Mesendoderm (in vitro differentiated cells): ENCODE results near the gene OPRD1.
"Not testable (repeated sequence)": the region's sequence is repeated elsewhere in the genome, so short reads cannot be mapped to it uniquely, and the experiment has no call there.

ENCODE experiments used
- DNase-seq: peaks from one replicate; pipeline ENCODE4 v3.0.0; 2013
- H2AK5ac ChIP-seq: 2 replicates; pipeline ENCODE4 v1.6.1; 2013; ENCODE audit warnings: low read length, inconsistent platforms
- H2BK120ac ChIP-seq: 2 replicates; pipeline ENCODE4 v1.6.1; 2013; ENCODE audit warnings: low read depth, mild to moderate bottlenecking, low read length, moderate library complexity, mixed read lengths
- H2BK15ac ChIP-seq: replicated peaks from 2 replicates; pipeline ENCODE4 v1.6.1; 2013; ENCODE audit warnings: low read depth, mild to moderate bottlenecking, moderate library complexity
- H2BK5ac ChIP-seq: 2 replicates; pipeline ENCODE4 v1.6.1; 2013; ENCODE audit warnings: low read length, inconsistent platforms
- H3K18ac ChIP-seq: 2 replicates; pipeline ENCODE4 v1.6.1; 2013; ENCODE audit warnings: mild to moderate bottlenecking, low read length, mixed read lengths
- H3K23ac ChIP-seq: one replicate; pipeline ENCODE4 v1.6.1; 2013; ENCODE audit warnings: low read length
- H3K27ac ChIP-seq: 2 replicates; pipeline ENCODE4 v1.5.1; 2013; ENCODE audit warnings: low read depth, mild to moderate bottlenecking, inconsistent platforms, low read length, moderate library complexity
- H3K27me3 ChIP-seq: 2 replicates; pipeline ENCODE4 v1.6.1; 2013; ENCODE audit warnings: low read length, control low read depth, mild to moderate bottlenecking, inconsistent platforms; ENCODE audit not compliant: insufficient read depth, poor library complexity
- H3K36me3 ChIP-seq: 2 replicates; pipeline ENCODE4 v1.6.1; 2013; ENCODE audit warnings: low read length, inconsistent platforms; ENCODE audit not compliant: control insufficient read depth, insufficient read depth
- H3K4ac ChIP-seq: one replicate; pipeline ENCODE4 v1.6.1; 2013; ENCODE audit warnings: low read depth, mild to moderate bottlenecking, low read length, moderate library complexity
- H3K4me1 ChIP-seq: 2 replicates; pipeline ENCODE4 v1.6.1; 2013; ENCODE audit warnings: low read depth, low read length, inconsistent platforms; ENCODE audit not compliant: control insufficient read depth
- H3K4me2 ChIP-seq: 2 replicates; pipeline ENCODE4 v1.6.1; 2013; ENCODE audit warnings: low read length
- H3K4me3 ChIP-seq: 2 replicates; pipeline ENCODE4 v1.5.1; 2013; ENCODE audit warnings: mild to moderate bottlenecking, low read length
- H3K56ac ChIP-seq: one replicate; pipeline ENCODE4 v1.6.1; 2013; ENCODE audit warnings: low read length
- H3K79me1 ChIP-seq: 2 replicates; pipeline ENCODE4 v1.6.1; 2013; ENCODE audit warnings: low read length, inconsistent platforms
- H3K79me2 ChIP-seq: 2 replicates; pipeline ENCODE4 v1.6.1; 2013; ENCODE audit warnings: mild to moderate bottlenecking, low read length; ENCODE audit not compliant: control insufficient read depth, insufficient read depth
- H3K9ac ChIP-seq: 2 replicates; pipeline ENCODE4 v1.6.1; 2013; ENCODE audit warnings: low read length, inconsistent platforms
- H4K5ac ChIP-seq: one replicate; pipeline ENCODE4 v1.6.1; 2013; ENCODE audit warnings: low read length
- H4K8ac ChIP-seq: one replicate; pipeline ENCODE4 v1.6.1; 2013; ENCODE audit warnings: low read depth, mild to moderate bottlenecking, control low read depth, low read length, moderate library complexity
- WGBS: extraction: QIAGEN DNeasy Blood & Tissue Kit; methylation state at CpG from one replicate; pipeline ENCODE4 v1.1.7; 2013; ENCODE audit warnings: low lambda C conversion rate, missing lambda C conversion rate; ENCODE audit not compliant: insufficient coverage; ENCODE audit errors: extremely low coverage; 5-methylcytosine and 5-hydroxymethylcytosine counted together

Gene OPRD1

GRCh38 chr1:28782011-28782410 lies 30.0 kb upstream of the OPRD1 start:
- no peak overlapping the region for H3K4ac ChIP-seq
- H3K56ac ChIP-seq = peak overlapping the region; percentile 37
- H3K79me2 ChIP-seq = no peaks in the 10 kb centered on the region
- no peak overlapping the region for H2BK120ac ChIP-seq
- DNase-seq = peak; percentile 64
- no peak overlapping the region for H3K18ac ChIP-seq
- no peak overlapping the region for H3K4me2 ChIP-seq
- H3K23ac ChIP-seq = no peak overlapping the region
- H3K79me1 ChIP-seq = no peaks in the 10 kb centered on the region
- H3K36me3 ChIP-seq = no peaks in the 10 kb centered on the region
- H2BK15ac ChIP-seq = no peak overlapping the region
- no peak overlapping the region for H3K27ac ChIP-seq
- no peak overlapping the region for H3K4me3 ChIP-seq
- H3K27me3 ChIP-seq = no peaks in the 10 kb centered on the region
- no peak overlapping the region for H4K5ac ChIP-seq
- H2AK5ac ChIP-seq = no peak overlapping the region
- H2BK5ac ChIP-seq = no peak overlapping the region
- H3K4me1 ChIP-seq = peaks cover 4% of the 10 kb centered on the region
- H4K8ac ChIP-seq = no peak overlapping the region
- no peak overlapping the region for H3K9ac ChIP-seq
- WGBS = no CpG with 5 or more reads among the region's 3 CpGs

GRCh38 chr1:28783363-28783762 lies 28.6 kb upstream of the OPRD1 start:
- no CpG with 5 or more reads among the region's 2 CpGs for WGBS
- Histone ChIP-seq H3K18ac (no peak overlapping the region), H2BK15ac (no peak overlapping the region)

GRCh38 chr1:28789412-28789811 lies 22.6 kb upstream of the OPRD1 start:
- no peak overlapping the region for H3K4me2 ChIP-seq
- no peak overlapping the region for H3K56ac ChIP-seq
- no peak overlapping the region for H3K4me3 ChIP-seq
- DNase-seq = no peak
- no peaks in the 10 kb centered on the region for H3K4me1 ChIP-seq
- no peaks in the 10 kb centered on the region for H3K27me3 ChIP-seq
- H3K36me3 ChIP-seq = no peaks in the 10 kb centered on the region
- WGBS = no CpG with 5 or more reads among the region's 9 CpGs
- H2BK5ac ChIP-seq = no peak overlapping the region
- no peak overlapping the region for H3K27ac ChIP-seq
- no peak overlapping the region for H4K8ac ChIP-seq
- no peak overlapping the region for H3K4ac ChIP-seq
- H2BK15ac ChIP-seq = no peak overlapping the region
- no peak overlapping the region for H2BK120ac ChIP-seq
- H2AK5ac ChIP-seq = no peak overlapping the region
- H3K23ac ChIP-seq = no peak overlapping the region
- no peaks in the 10 kb centered on the region for H3K79me1 ChIP-seq
- H4K5ac ChIP-seq = no peak overlapping the region
- no peaks in the 10 kb centered on the region for H3K79me2 ChIP-seq
- no peak overlapping the region for H3K9ac ChIP-seq
- H3K18ac ChIP-seq = no peak overlapping the region

More at GRCh38 chr1:28783363-28783762, 28.6 kb upstream of the OPRD1 start:
- Histone ChIP-seq H3K79me1 (no peaks in the 10 kb centered on the region), H3K4me1 (peaks cover 4% of the 10 kb centered on the region), H3K36me3 (no peaks in the 10 kb centered on the region), H3K27me3 (no peaks in the 10 kb centered on the region), H3K4me3 (no peak overlapping the region), H2BK5ac (no peak overlapping the region), H2BK120ac (no peak overlapping the region), H3K56ac (no peak overlapping the region), H3K23ac (no peak overlapping the region), H4K8ac (no peak overlapping the region), H3K9ac (no peak overlapping the region), H3K4me2 (no peak overlapping the region), H3K27ac (no peak overlapping the region), H3K79me2 (no peaks in the 10 kb centered on the region), H2AK5ac (no peak overlapping the region), H4K5ac (no peak overlapping the region), H3K4ac (no peak overlapping the region)
- DNase-seq = no peak

GRCh38 chr1:28789816-28790215 lies 22.2 kb upstream of the OPRD1 start:
- H4K8ac ChIP-seq = no peak overlapping the region
- H3K56ac ChIP-seq = no peak overlapping the region
- no peak overlapping the region for H3K4me3 ChIP-seq
- H3K27me3 ChIP-seq = no peaks in the 10 kb centered on the region
- no peak overlapping the region for H2BK5ac ChIP-seq
- H3K9ac ChIP-seq = no peak overlapping the region
- WGBS = no CpG with 5 or more reads among the region's 6 CpGs
- H4K5ac ChIP-seq = no peak overlapping the region
- no peak for DNase-seq
- no peaks in the 10 kb centered on the region for H3K79me2 ChIP-seq
- H3K4me1 ChIP-seq = no peaks in the 10 kb centered on the region
- no peak overlapping the region for H3K23ac ChIP-seq
- no peak overlapping the region for H2BK120ac ChIP-seq
- no peaks in the 10 kb centered on the region for H3K36me3 ChIP-seq
- H3K4ac ChIP-seq = no peak overlapping the region
- no peak overlapping the region for H3K18ac ChIP-seq
- H2AK5ac ChIP-seq = no peak overlapping the region
- H3K4me2 ChIP-seq = no peak overlapping the region
- H3K27ac ChIP-seq = no peak overlapping the region
- no peaks in the 10 kb centered on the region for H3K79me1 ChIP-seq
- no peak overlapping the region for H2BK15ac ChIP-seq

GRCh38 chr1:28790377-28791035 lies 21.5 kb upstream of the OPRD1 start:
- H3K4me3 ChIP-seq = no peak overlapping the region
- no peak overlapping the region for H3K56ac ChIP-seq
- H3K79me1 ChIP-seq = no peaks in the 10 kb centered on the region
- H4K5ac ChIP-seq = no peak overlapping the region
- no peaks in the 10 kb centered on the region for H3K27me3 ChIP-seq
- H2AK5ac ChIP-seq = no peak overlapping the region
- no peak overlapping the region for H3K23ac ChIP-seq
- no CpG with 5 or more reads among the region's 12 CpGs for WGBS
- H3K27ac ChIP-seq = no peak overlapping the region
- no peak overlapping the region for H2BK120ac ChIP-seq
- H4K8ac ChIP-seq = no peak overlapping the region
- no peaks in the 10 kb centered on the region for H3K4me1 ChIP-seq
- no peak overlapping the region for H3K4me2 ChIP-seq
- H2BK5ac ChIP-seq = no peak overlapping the region
- no peak overlapping the region for H3K9ac ChIP-seq
- no peak overlapping the region for H2BK15ac ChIP-seq
- H3K18ac ChIP-seq = no peak overlapping the region
- H3K36me3 ChIP-seq = no peaks in the 10 kb centered on the region
- DNase-seq = no peak
- H3K4ac ChIP-seq = no peak overlapping the region
- no peaks in the 10 kb centered on the region for H3K79me2 ChIP-seq

GRCh38 chr1:28791929-28792328 lies 20.0 kb upstream of the OPRD1 start:
- not testable (repeated sequence) for H3K18ac ChIP-seq

More at GRCh38 chr1:28791929-28792328, 20.0 kb upstream of the OPRD1 start:
- not testable (repeated sequence) for H3K23ac ChIP-seq, H3K79me1 ChIP-seq, H3K27me3 ChIP-seq, H3K56ac ChIP-seq, H3K4me3 ChIP-seq, H3K4ac ChIP-seq, H3K36me3 ChIP-seq, H3K4me1 ChIP-seq, H2BK15ac ChIP-seq, H3K79me2 ChIP-seq, H2AK5ac ChIP-seq, H3K27ac ChIP-seq, H3K4me2 ChIP-seq, H4K5ac ChIP-seq, H4K8ac ChIP-seq, H2BK5ac ChIP-seq, H2BK120ac ChIP-seq, H3K9ac ChIP-seq, DNase-seq
- WGBS = no CpG with 5 or more reads among the region's 2 CpGs
